ENCODE data around the gene EIF4G3.
"Not testable (repeated sequence)": the region's sequence is repeated elsewhere in the genome, so short reads cannot be mapped to it uniquely, and the experiment has no call there.

The EIF4G3 gene

GRCh38 chr1:21064057-21064456 is 112.6 kb downstream of the EIF4G3 start:
- no peaks in the 10 kb centered on the region for H3F3A ChIP-seq (ENCODE audit: insufficient read depth, low read length)
- H3K4me2 ChIP-seq (ENCODE audit: low read depth, low read length) = no peak overlapping the region
- no peaks in the 10 kb centered on the region for H3K27me3 ChIP-seq (replicated peaks; ENCODE audit: insufficient read depth, low read length)
- H3K9me3 ChIP-seq (replicated peaks; ENCODE audit: insufficient read depth, low read length) = no peaks in the 10 kb centered on the region
- H2AFZ ChIP-seq (ENCODE audit: low read length) = no peak overlapping the region
- no peak for TF ChIP-seq EZH2 (optimal IDR thresholded peaks at IDR 0.05; ENCODE audit: low read depth, low read length)
- no peak for TF ChIP-seq CTCF (IDR thresholded peaks at IDR 0.05; ENCODE audit: low read length)
- TF ChIP-seq EZH2phosphoT487 (IDR thresholded peaks at IDR 0.05; ENCODE audit: low read length) = no peak
- no peaks in the 10 kb centered on the region for H3K4me1 ChIP-seq (ENCODE audit: low read length)
- H3K9ac ChIP-seq (ENCODE audit: low read length) = no peak overlapping the region
- H3K9me2 ChIP-seq (replicated peaks; ENCODE audit: insufficient read depth, low read length) = no peaks in the 10 kb centered on the region
- H3K36me3 ChIP-seq (replicated peaks; ENCODE audit: insufficient read depth, low read length) = no peaks in the 10 kb centered on the region
- DNase-seq = no peak
- H3K27ac ChIP-seq (ENCODE audit: low read length) = no peak overlapping the region
- H4K20me1 ChIP-seq (ENCODE audit: insufficient read depth, low read length) = no peaks in the 10 kb centered on the region
- no peaks in the 10 kb centered on the region for H3K79me2 ChIP-seq (ENCODE audit: low read length)
- H3K4me3 ChIP-seq (ENCODE audit: low read length) = no peak overlapping the region

GRCh38 chr1:21060523-21060922 is 116.2 kb downstream of the EIF4G3 start:
- no peak for TF ChIP-seq EZH2 (optimal IDR thresholded peaks at IDR 0.05; ENCODE audit: low read depth, low read length)
- Histone ChIP-seq H3K9me3 (replicated peaks; ENCODE audit: insufficient read depth, low read length) (no peaks in the 10 kb centered on the region), H3K9me2 (replicated peaks; ENCODE audit: insufficient read depth, low read length) (no peaks in the 10 kb centered on the region), H3F3A (ENCODE audit: insufficient read depth, low read length) (no peaks in the 10 kb centered on the region), H3K4me2 (ENCODE audit: low read depth, low read length) (no peak overlapping the region), H3K36me3 (replicated peaks; ENCODE audit: insufficient read depth, low read length) (no peaks in the 10 kb centered on the region), H3K9ac (ENCODE audit: low read length) (no peak overlapping the region), H3K4me1 (ENCODE audit: low read length) (no peaks in the 10 kb centered on the region), H3K4me3 (ENCODE audit: low read length) (no peak overlapping the region), H3K27me3 (replicated peaks; ENCODE audit: insufficient read depth, low read length) (no peaks in the 10 kb centered on the region), H3K27ac (ENCODE audit: low read length) (no peak overlapping the region), H3K79me2 (ENCODE audit: low read length) (no peaks in the 10 kb centered on the region), H2AFZ (ENCODE audit: low read length) (no peak overlapping the region), H4K20me1 (ENCODE audit: insufficient read depth, low read length) (no peaks in the 10 kb centered on the region)
- no peak for DNase-seq

- H4K20me1 ChIP-seq (ENCODE audit: insufficient read depth, low read length) = no peaks in the 10 kb centered on the region; the same call in 1 of the 2 replicates
- no peaks in the 10 kb centered on the region for H3F3A ChIP-seq (ENCODE audit: insufficient read depth, low read length)
- no peaks in the 10 kb centered on the region for H3K79me2 ChIP-seq (ENCODE audit: low read length)
- no peaks in the 10 kb centered on the region for H3K9me3 ChIP-seq (replicated peaks; ENCODE audit: insufficient read depth, low read length)
- TF ChIP-seq EZH2phosphoT487 (IDR thresholded peaks at IDR 0.05; ENCODE audit: low read length) (no peak), CTCF (IDR thresholded peaks at IDR 0.05; ENCODE audit: low read length) (no peak), EZH2 (optimal IDR thresholded peaks at IDR 0.05; ENCODE audit: low read depth, low read length) (no peak)
- no peaks in the 10 kb centered on the region for H3K27me3 ChIP-seq (replicated peaks; ENCODE audit: insufficient read depth, low read length)
- no peaks in the 10 kb centered on the region for H3K4me1 ChIP-seq (ENCODE audit: low read length)
- no peaks in the 10 kb centered on the region for H3K9me2 ChIP-seq (replicated peaks; ENCODE audit: insufficient read depth, low read length)
- H3K9ac ChIP-seq (ENCODE audit: low read length) = no peak overlapping the region
- no peak for DNase-seq
- H3K27ac ChIP-seq (ENCODE audit: low read length) = no peak overlapping the region
- H2AFZ ChIP-seq (ENCODE audit: low read length) = no peak overlapping the region
- H3K4me2 ChIP-seq (ENCODE audit: low read depth, low read length) = no peak overlapping the region
- H3K36me3 ChIP-seq (replicated peaks; ENCODE audit: insufficient read depth, low read length) = no peaks in the 10 kb centered on the region
- H3K4me3 ChIP-seq (ENCODE audit: low read length) = no peak overlapping the region
Observed at GRCh38 chr1:21059021-21059420, 117.7 kb downstream of the EIF4G3 start.

- H3K4me3 ChIP-seq (ENCODE audit: low read length) = no peak overlapping the region
- H3K9me3 ChIP-seq (replicated peaks; ENCODE audit: insufficient read depth, low read length) = no peaks in the 10 kb centered on the region
- no peaks in the 10 kb centered on the region for H3K9me2 ChIP-seq (replicated peaks; ENCODE audit: insufficient read depth, low read length)
- no peaks in the 10 kb centered on the region for H3K79me2 ChIP-seq (ENCODE audit: low read length)
- no peak for TF ChIP-seq EZH2phosphoT487 (IDR thresholded peaks at IDR 0.05; ENCODE audit: low read length)
- no peak for TF ChIP-seq EZH2 (optimal IDR thresholded peaks at IDR 0.05; ENCODE audit: low read depth, low read length)
- TF ChIP-seq CTCF (IDR thresholded peaks at IDR 0.05; ENCODE audit: low read length) = no peak
- no peaks in the 10 kb centered on the region for H3K36me3 ChIP-seq (replicated peaks; ENCODE audit: insufficient read depth, low read length)
- no peak overlapping the region for H2AFZ ChIP-seq (ENCODE audit: low read length)
- H3K4me1 ChIP-seq (ENCODE audit: low read length) = no peaks in the 10 kb centered on the region
- no peak overlapping the region for H3K27ac ChIP-seq (ENCODE audit: low read length)
- no peaks in the 10 kb centered on the region; the same call in 1 of the 2 replicates for H4K20me1 ChIP-seq (ENCODE audit: insufficient read depth, low read length)
- no peak for DNase-seq
- H3F3A ChIP-seq (ENCODE audit: insufficient read depth, low read length) = no peaks in the 10 kb centered on the region
- no peak overlapping the region for H3K9ac ChIP-seq (ENCODE audit: low read length)
- no peaks in the 10 kb centered on the region for H3K27me3 ChIP-seq (replicated peaks; ENCODE audit: insufficient read depth, low read length)
- no peak overlapping the region for H3K4me2 ChIP-seq (ENCODE audit: low read depth, low read length)
Observed at GRCh38 chr1:21058035-21058793, 118.5 kb downstream of the EIF4G3 start.

- H2AFZ ChIP-seq (ENCODE audit: low read length); H3K27ac ChIP-seq (ENCODE audit: low read length); H3K9me2 ChIP-seq (replicated peaks; ENCODE audit: insufficient read depth, low read length); H3K4me2 ChIP-seq (ENCODE audit: low read depth, low read length); H3F3A ChIP-seq (ENCODE audit: insufficient read depth, low read length); H4K20me1 ChIP-seq (ENCODE audit: insufficient read depth, low read length); H3K9ac ChIP-seq (ENCODE audit: low read length); DNase-seq; H3K9me3 ChIP-seq (replicated peaks; ENCODE audit: insufficient read depth, low read length); H3K4me3 ChIP-seq (ENCODE audit: low read length); H3K27me3 ChIP-seq (replicated peaks; ENCODE audit: insufficient read depth, low read length); H3K4me1 ChIP-seq (ENCODE audit: low read length); H3K79me2 ChIP-seq (ENCODE audit: low read length); H3K36me3 ChIP-seq (replicated peaks; ENCODE audit: insufficient read depth, low read length): not testable (repeated sequence)
Observed at GRCh38 chr1:21053189-21053928, 123.3 kb downstream of the EIF4G3 start.
